Keratinocyte (primary cell): ENCODE data around the gene CAPZA2. TPM values are rescaled to one million over a fixed set of nuclear protein-coding genes. Genes with fewer than 3 reads are reported as not detected.

Experiments used
- DNase-seq: peaks from one replicate; pipeline ENCODE4 v3.0.0-alpha.2; 2011; ENCODE audit warnings: low read depth, missing footprints, low spot score
- FAIRE-seq: peaks from 2 replicates; lab custom pipeline; 2011; peaks lifted over from hg19 to GRCh38; lab: Jason Lieb, UNC
- H2AFZ ChIP-seq: 2 replicates; pipeline ENCODE4 v1.6.0; 2012; ENCODE audit warnings: low read length, control low read depth, inconsistent platforms; ENCODE audit not compliant: control insufficient read depth
- H3K27ac ChIP-seq: 2 replicates; pipeline ENCODE4 v1.5.1; 2011; ENCODE audit warnings: low read length; ENCODE audit not compliant: control insufficient read depth, insufficient read depth
- H3K27me3 ChIP-seq: 3 replicates; pipeline ENCODE4 v1.6.0; 2011; ENCODE audit warnings: low read length; ENCODE audit not compliant: control insufficient read depth, insufficient read depth; ENCODE audit errors: extremely low read depth
- H3K36me3 ChIP-seq, 2 experiments: 2 replicates in 1 of 2; 3 replicates in 1 of 2; pipeline ENCODE4 v1.5.1; 2011; ENCODE audit warnings: low read length in 2 of 2, mild to moderate bottlenecking in 1 of 2; ENCODE audit not compliant: control insufficient read depth in 2 of 2, insufficient read depth in 2 of 2; ENCODE audit errors: extremely low read depth in 1 of 2
- H3K4me1 ChIP-seq: 3 replicates; pipeline ENCODE4 v1.5.1; 2011; ENCODE audit warnings: low read length; ENCODE audit not compliant: control insufficient read depth, insufficient read depth; ENCODE audit errors: extremely low read depth
- H3K4me2 ChIP-seq: 3 replicates; pipeline ENCODE4 v1.6.0; 2011; ENCODE audit warnings: low read depth, low read length; ENCODE audit not compliant: control insufficient read depth, insufficient read depth; ENCODE audit errors: extremely low read depth
- H3K4me3 ChIP-seq, 3 experiments: fragments of 200-600 bp in 1 of 3; sonication (generic) in 1 of 3; 2 replicates in 2 of 3; 3 replicates in 1 of 3; pipeline ENCODE4 v1.5.1; 2011 to 2016; ENCODE audit warnings: low read length in 3 of 3, mild to moderate bottlenecking in 3 of 3, control low read depth in 2 of 3, inconsistent platforms in 1 of 3, low read depth in 1 of 3, mixed read lengths in 1 of 3, mixed run types in 1 of 3, moderate library complexity in 1 of 3; ENCODE audit not compliant: control insufficient read depth in 2 of 3, insufficient read depth in 2 of 3; ENCODE audit errors: extremely low read depth in 1 of 3
- H3K79me2 ChIP-seq: 2 replicates; pipeline ENCODE4 v1.6.0; 2012; ENCODE audit warnings: low read length; ENCODE audit not compliant: control insufficient read depth, insufficient read depth
- H3K9ac ChIP-seq: 3 replicates; pipeline ENCODE4 v1.6.0; 2011; ENCODE audit warnings: low read length; ENCODE audit not compliant: control insufficient read depth, insufficient read depth; ENCODE audit errors: extremely low read depth
- H3K9me1 ChIP-seq: 3 replicates; pipeline ENCODE4 v1.6.0; 2011; ENCODE audit warnings: low read length; ENCODE audit not compliant: control insufficient read depth, insufficient read depth; ENCODE audit errors: extremely low read depth
- H3K9me3 ChIP-seq: 2 replicates; pipeline ENCODE4 v1.5.1; 2012; ENCODE audit warnings: low read depth, low read length; ENCODE audit not compliant: control insufficient read depth
- H4K20me1 ChIP-seq: 3 replicates; pipeline ENCODE4 v1.6.0; 2011; ENCODE audit warnings: low read length; ENCODE audit not compliant: control insufficient read depth, insufficient read depth; ENCODE audit errors: extremely low read depth
- CTCF ChIP-seq, 3 experiments: IDR thresholded peaks in 1 of 3; conservative IDR thresholded peaks in 1 of 3; optimal IDR thresholded peaks in 1 of 3; 2 replicates in 2 of 3; 3 replicates in 1 of 3; pipeline versions ENCODE3 to v1.5.1; 2011; ENCODE audit warnings: low read length in 3 of 3, mild to moderate bottlenecking in 3 of 3, moderate library complexity in 2 of 3, control low read depth in 1 of 3, inconsistent platforms in 1 of 3; ENCODE audit not compliant: insufficient read depth in 2 of 3; ENCODE audit errors: extremely low read depth in 1 of 3
- EZH2 ChIP-seq: IDR thresholded peaks from one replicate; pipeline ENCODE4 v1.6.1; 2012; ENCODE audit warnings: inconsistent platforms, mild to moderate bottlenecking, low read length, moderate library complexity
- dilution Hi-C: fragments of 300-500 bp; cut with MboI; formaldehyde crosslinking; loops from one replicate; pipeline ENCODE4 v1.7.0; 2020; ENCODE audit warnings: low sequenced_read_pairs; ENCODE audit not compliant: extremely low pct_ligation_motif_present
- polyA plus RNA-seq, 5 experiments: library from polyadenylated mRNA; depleted of rRNA in 3 of 5; stranded (reverse) in 3 of 5; stranded (forward) in 1 of 5; unstranded in 1 of 5; fragments of >200 nt; gene quantifications; 1 replicate in 1 of 5; 2 replicates in 3 of 5; 3 replicates in 1 of 5; pipeline versions ENCODE4 v1.2.1 to v1.2.3, GENCODE V29; 2011 to 2012; ENCODE audit warnings: missing spikeins in 2 of 5, low read depth in 1 of 5, low replicate concordance in 1 of 5

Gene CAPZA2
- polyA plus RNA-seq, 1 donor (not counting 4 experiments of a cell fraction or from before 2014, with no cell fraction given), result 150 TPM

DNA sequence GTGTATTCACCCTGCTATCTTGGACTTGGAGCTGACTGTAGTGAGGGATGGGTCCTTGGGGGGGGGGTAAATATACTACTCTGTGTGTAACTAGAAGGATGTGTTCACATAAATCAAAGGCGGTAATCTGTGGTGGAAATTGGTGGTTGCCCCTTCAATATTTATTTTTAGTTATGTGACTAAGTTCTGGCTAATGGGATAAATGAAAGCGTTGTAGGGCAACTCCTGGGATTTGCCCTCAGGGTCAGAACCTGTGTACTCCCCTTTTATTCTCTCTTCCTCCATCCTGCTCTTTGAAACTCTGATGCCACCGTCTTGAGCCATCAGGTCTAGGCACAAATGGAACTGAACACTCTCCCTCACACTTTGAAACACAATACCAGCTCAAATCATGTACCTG is 66.6 kb downstream of the CAPZA2 start:
- TF ChIP-seq EZH2, result no peak
- TF ChIP-seq CTCF (optimal IDR thresholded peaks at IDR 0.05 in 1 of 3, IDR thresholded peaks at IDR 0.05 in 1 of 3, conservative IDR thresholded peaks at IDR 0.05 in 1 of 3; ENCODE audit: extremely low read depth in 1 of 3, insufficient read depth in 2 of 3, low read length in 3 of 3), result no peak
- Histone ChIP-seq H3K9me1 (no peaks in the 10 kb centered on the region), H3K27ac (no peak overlapping the region), H3K9me3 (no peaks in the 10 kb centered on the region), H3K4me2 (no peak overlapping the region), H3K79me2 (no peaks in the 10 kb centered on the region), H4K20me1 (no peaks in the 10 kb centered on the region), H3K27me3 (no peaks in the 10 kb centered on the region), H3K9ac (no peak overlapping the region), H3K4me3 (no peak overlapping the region), H3K4me1 (peaks cover 2% of the 10 kb centered on the region), H3K36me3 (no peaks in the 10 kb centered on the region), H2AFZ (no peak overlapping the region)
- DNase-seq (no peak), FAIRE-seq (no peak)
- dilution Hi-C loops, result no loop called here

DNA sequence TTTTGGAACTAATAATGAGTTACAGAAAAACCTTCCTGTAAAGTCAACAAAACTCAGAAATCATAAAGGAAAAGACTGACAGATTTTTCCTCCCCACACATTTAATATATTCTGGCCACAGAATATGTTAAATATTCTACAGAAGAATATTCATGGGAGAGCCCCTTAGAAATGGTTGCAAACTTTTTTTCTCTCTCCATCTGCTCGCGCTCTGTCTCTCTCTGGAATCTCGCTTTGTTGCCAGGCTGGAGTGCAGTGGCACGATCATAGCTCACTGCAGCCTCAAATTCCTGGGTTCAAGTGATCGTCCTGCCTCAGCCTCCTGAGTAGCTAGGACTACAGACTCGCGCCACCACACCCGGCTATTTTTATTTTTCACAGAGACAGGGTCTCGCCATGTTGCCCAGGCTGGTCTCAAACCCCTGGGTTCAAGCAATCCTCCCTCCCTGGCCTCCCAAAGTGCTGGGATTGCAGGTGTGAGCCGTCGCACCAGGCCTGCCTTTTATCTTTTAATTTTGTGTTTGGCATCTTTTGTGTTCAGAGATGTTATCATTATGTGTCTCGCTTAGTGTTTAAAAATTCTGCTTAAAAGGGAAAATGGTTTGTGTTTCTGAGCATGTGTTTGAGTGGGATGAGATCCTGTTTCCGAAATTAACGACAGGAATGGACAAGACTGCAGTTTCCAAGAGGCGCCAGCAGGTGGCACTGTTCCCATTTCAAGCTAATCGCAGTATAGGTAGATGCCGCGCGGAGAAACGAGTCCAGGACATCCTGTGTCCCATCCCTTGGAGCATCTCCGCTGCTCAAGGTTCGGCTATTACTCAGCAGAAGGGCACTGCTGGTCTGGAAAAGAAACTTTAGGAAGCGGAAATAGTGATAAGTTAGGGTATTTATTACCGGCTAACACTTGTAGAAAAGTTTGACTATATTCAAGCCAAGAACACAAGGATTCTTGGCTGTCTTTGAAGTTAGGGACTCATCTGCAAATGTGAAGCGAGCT is 67.8 kb downstream of the CAPZA2 start:
- Histone ChIP-seq H3K4me2 (peak overlapping the region; percentile 77), H3K9ac (no peak overlapping the region), H2AFZ (peak overlapping the region; percentile 64), H3K27me3 (no peaks in the 10 kb centered on the region), H3K4me3 (no peak overlapping the region), H3K4me1 (peaks cover 2% of the 10 kb centered on the region), H3K79me2 (no peaks in the 10 kb centered on the region), H3K9me3 (no peaks in the 10 kb centered on the region), H3K36me3 (no peaks in the 10 kb centered on the region), H3K9me1 (no peaks in the 10 kb centered on the region), H4K20me1 (no peaks in the 10 kb centered on the region), H3K27ac (no peak overlapping the region)
- peak; percentile 87 for FAIRE-seq
- dilution Hi-C loops, result no loop called here
- peak; percentile 28 for DNase-seq
- TF ChIP-seq EZH2 (no peak), CTCF (optimal IDR thresholded peaks at IDR 0.05 in 1 of 3, IDR thresholded peaks at IDR 0.05 in 1 of 3, conservative IDR thresholded peaks at IDR 0.05 in 1 of 3; ENCODE audit: extremely low read depth in 1 of 3, insufficient read depth in 2 of 3, low read length in 3 of 3) (peak; percentile 84 to 94 (median 93))
